Right ventricle myocardium superior (tissue), 1 donor: ENCODE results near the gene RRP15. TPM values are rescaled to one million over a fixed set of nuclear protein-coding genes. Genes with fewer than 3 reads are reported as not detected.

ENCODE experiments used
- ATAC-seq: fragments of 200-7000 bp; cut with Tn5 transposase; one replicate; pipeline ENCODE4 v1.9.1; 2020; ENCODE audit warnings: mild to moderate bottlenecking; ENCODE audit not compliant: poor library complexity
- DNase-seq: peaks from one replicate; pipeline ENCODE4 v3.0.0-alpha.2; 2020
- intact Hi-C: fragments of 100-400 bp; cut with DNase I; formaldehyde crosslinking; loops from one replicate; pipeline ENCODE4 v1.11.2; 2022
- long read RNA-seq: library from polyadenylated mRNA; unstranded; transcript quantifications from one replicate; pipeline ENCODE4 v2.0.0, GENCODE V29; 2021
- total RNA-seq: library from RNA; stranded (reverse); fragmentation: NEBNext Ultra II Directional; extraction: Animal tissue kit (Norgen Biotek cat#: 25700); gene quantifications from one replicate; pipeline ENCODE4 v1.2.1, GENCODE V29; 2021
- donor health status: DM: no; HTN: yes; CAD: no; lungs with severe emphysema.

The RRP15 gene
- total RNA-seq = 21.7 TPM
- long read RNA-seq, full-length matches to known transcripts = 16 of 20 reads
- long read RNA-seq, partial matches to known transcripts = 4 of 20 reads
- long read RNA-seq, other reads (novel, unspliced or antisense) = 0 of 20 reads

GRCh38 chr1:218284917-218285635, at the start of gene RRP15:
TSS of gene RRP15 (plus strand) at chr1:218285293. CDS start at chr1:218285317, 24 bp downstream.
- intact Hi-C loops = no loop called here
- DNase-seq (peak; percentile 92), ATAC-seq (peak; percentile 98)

GRCh38 chr1:218242171-218242570, 42.9 kb upstream of the RRP15 start:
- no peak for DNase-seq
- ATAC-seq = no peak
- intact Hi-C loops = no loop called here

GRCh38 chr1:218247339-218247738, 37.8 kb upstream of the RRP15 start:
- no peak for DNase-seq
- intact Hi-C loops = no loop called here
- no peak for ATAC-seq

- intact Hi-C loops = no loop called here
- DNase-seq (no peak), ATAC-seq (no peak)
These were observed 35.6 kb upstream of the RRP15 start for GRCh38 chr1:218249338-218250140.

- ATAC-seq = no peak
- DNase-seq = no peak
- intact Hi-C loops = no loop called here
These were observed 34.6 kb upstream of the RRP15 start for GRCh38 chr1:218250492-218250891.

- ATAC-seq (no peak), DNase-seq (no peak)
- intact Hi-C loops = no loop called here
These were observed 30.7 kb upstream of the RRP15 start for GRCh38 chr1:218254296-218254946.

GRCh38 chr1:218255090-218255489, 30.0 kb upstream of the RRP15 start:
- DNase-seq (no peak), ATAC-seq (no peak)
- intact Hi-C loops = no loop called here

GRCh38 chr1:218257371-218257770, 27.7 kb upstream of the RRP15 start:
- no peak for DNase-seq
- ATAC-seq = no peak
- intact Hi-C loops = no loop called here

- DNase-seq = no peak
- intact Hi-C loops = no loop called here
- no peak for ATAC-seq
These were observed 27.1 kb upstream of the RRP15 start for GRCh38 chr1:218257971-218258370.

GRCh38 chr1:218259339-218259738, 25.8 kb upstream of the RRP15 start:
- DNase-seq (no peak), ATAC-seq (no peak)
- intact Hi-C loops = no loop called here

- DNase-seq (no peak), ATAC-seq (no peak)
- intact Hi-C loops = no loop called here
These were observed 25.3 kb upstream of the RRP15 start for GRCh38 chr1:218259800-218260199.

- DNase-seq = no peak
- ATAC-seq = no peak
- intact Hi-C loops = no loop called here
These were observed 22.8 kb upstream of the RRP15 start for GRCh38 chr1:218262259-218262658.

GRCh38 chr1:218266356-218266755, 18.7 kb upstream of the RRP15 start:
- intact Hi-C loops = no loop called here
- ATAC-seq = no peak

GRCh38 chr1:218272366-218272765, 12.7 kb upstream of the RRP15 start:
- DNase-seq (no peak), ATAC-seq (no peak)
- intact Hi-C loops = no loop called here

More at GRCh38 chr1:218266356-218266755, 18.7 kb upstream of the RRP15 start:
- DNase-seq = no peak

GRCh38 chr1:218273762-218274479, 11.2 kb upstream of the RRP15 start:
- DNase-seq (no peak), ATAC-seq (no peak)
- intact Hi-C loops = no loop called here

GRCh38 chr1:218274511-218274910, 10.6 kb upstream of the RRP15 start:
- DNase-seq (no peak), ATAC-seq (no peak)
- intact Hi-C loops = no loop called here

- DNase-seq (no peak), ATAC-seq (no peak)
- intact Hi-C loops = no loop called here
These were observed 9.3 kb upstream of the RRP15 start for GRCh38 chr1:218275823-218276222.

- no peak for ATAC-seq
- intact Hi-C loops = no loop called here
These were observed 3.8 kb upstream of the RRP15 start for GRCh38 chr1:218281285-218281684.

GRCh38 chr1:218284377-218284916, 646 bp upstream of the RRP15 start:
- ATAC-seq (peak; percentile 50), DNase-seq (no peak)
- intact Hi-C loops = no loop called here

More at GRCh38 chr1:218281285-218281684, 3.8 kb upstream of the RRP15 start:
- DNase-seq = no peak
